AG10803 (cell line): ENCODE data around the gene ATG7.

Experiments
- DNase-seq: peaks from one replicate; pipeline ENCODE4 v3.0.0; 2010; ENCODE audit warnings: low read depth
- H3K4me3 ChIP-seq: 2 replicates; pipeline ENCODE4 v1.5.1; 2011; ENCODE audit warnings: mild to moderate bottlenecking, low read length, control low read depth
- TF ChIP-seq, protein P1 (sequence below): conservative IDR thresholded peaks from 2 replicates; pipeline ENCODE4 v1.5.1; 2011; ENCODE audit warnings: mild to moderate bottlenecking, low read length, control low read depth, inconsistent platforms

Gene ATG7

DNA sequence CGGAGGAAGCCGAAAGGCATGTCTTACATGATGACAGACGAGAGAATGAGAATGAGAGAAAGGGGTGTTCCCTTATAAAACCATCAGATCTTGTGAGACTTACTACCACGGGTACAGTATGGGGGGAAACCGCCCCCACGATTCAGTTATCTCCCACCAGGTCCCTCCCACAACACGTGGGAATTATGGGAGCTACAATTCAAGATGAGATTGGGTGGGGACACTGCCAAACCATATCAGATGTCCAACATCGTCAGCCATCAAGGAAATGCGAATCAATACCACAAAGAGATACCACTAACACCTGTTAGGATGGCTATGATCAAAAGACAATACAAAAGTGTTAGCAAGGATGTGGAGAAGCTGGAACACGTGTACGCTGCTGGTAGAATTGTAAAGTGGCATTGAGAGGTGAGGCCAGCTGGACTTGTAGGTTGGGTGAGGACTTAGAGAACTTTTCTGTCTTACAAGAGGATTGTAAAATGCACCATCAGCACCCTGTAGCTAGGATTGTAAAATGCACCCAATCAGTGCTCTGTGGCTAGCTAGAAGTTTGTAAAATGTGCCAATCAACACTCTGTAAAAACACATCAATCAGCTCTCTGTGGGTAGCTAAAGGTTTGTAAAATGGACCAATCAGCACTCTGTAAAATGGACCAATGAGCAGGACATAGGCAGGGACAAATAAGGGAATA lies 334.0 kb downstream of the ATG7 start:
- no peak overlapping the region for H3K4me3 ChIP-seq
- no peak for DNase-seq
- TF ChIP-seq, protein P1, sequence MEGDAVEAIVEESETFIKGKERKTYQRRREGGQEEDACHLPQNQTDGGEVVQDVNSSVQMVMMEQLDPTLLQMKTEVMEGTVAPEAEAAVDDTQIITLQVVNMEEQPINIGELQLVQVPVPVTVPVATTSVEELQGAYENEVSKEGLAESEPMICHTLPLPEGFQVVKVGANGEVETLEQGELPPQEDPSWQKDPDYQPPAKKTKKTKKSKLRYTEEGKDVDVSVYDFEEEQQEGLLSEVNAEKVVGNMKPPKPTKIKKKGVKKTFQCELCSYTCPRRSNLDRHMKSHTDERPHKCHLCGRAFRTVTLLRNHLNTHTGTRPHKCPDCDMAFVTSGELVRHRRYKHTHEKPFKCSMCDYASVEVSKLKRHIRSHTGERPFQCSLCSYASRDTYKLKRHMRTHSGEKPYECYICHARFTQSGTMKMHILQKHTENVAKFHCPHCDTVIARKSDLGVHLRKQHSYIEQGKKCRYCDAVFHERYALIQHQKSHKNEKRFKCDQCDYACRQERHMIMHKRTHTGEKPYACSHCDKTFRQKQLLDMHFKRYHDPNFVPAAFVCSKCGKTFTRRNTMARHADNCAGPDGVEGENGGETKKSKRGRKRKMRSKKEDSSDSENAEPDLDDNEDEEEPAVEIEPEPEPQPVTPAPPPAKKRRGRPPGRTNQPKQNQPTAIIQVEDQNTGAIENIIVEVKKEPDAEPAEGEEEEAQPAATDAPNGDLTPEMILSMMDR: no peak

- no peak overlapping the region for H3K4me3 ChIP-seq
- TF ChIP-seq, protein P1: no peak
- peak; percentile 54 for DNase-seq
Measured at GRCh38 chr3:11606865-11607440, 334.8 kb downstream of the ATG7 start.
